K562 (cell line): ENCODE measurements around the gene ZNF318. TPM values are rescaled to one million over a fixed set of nuclear protein-coding genes. Genes with fewer than 3 reads are reported as not detected.

ENCODE experiments used
- ATF6 ChIP-seq: sonication (generic); formaldehyde crosslinking; IDR thresholded peaks from 2 replicates; pipeline ENCODE4 v1.4.0; 2020; ENCODE audit warnings: mild to moderate bottlenecking, missing genetic modification reagents
- CEBPG ChIP-seq, 3 experiments: fragments of 200-800 bp in 1 of 3; sonication (Bioruptor generic) in 1 of 3; sonication (generic) in 1 of 3; formaldehyde crosslinking in 1 of 3; IDR thresholded peaks in 2 of 3; conservative IDR thresholded peaks in 1 of 3; 2 replicates each; pipeline versions ENCODE4 v1.6.1 to v1.8.0; 2016 to 2022; ENCODE audit warnings: missing compliant biosample characterization in 2 of 3, missing genetic modification characterization in 2 of 3, mild to moderate bottlenecking in 1 of 3, missing genetic modification reagents in 1 of 3
- DEAF1 ChIP-seq: fragments of 450-650 bp; formaldehyde crosslinking; IDR thresholded peaks from 2 replicates; pipeline ENCODE4 v1.4.0; 2020; ENCODE audit warnings: mild to moderate bottlenecking, moderate library complexity
- E4F1 ChIP-seq: fragments of 250-450 bp; sonication (Bioruptor Pico); IDR thresholded peaks from 2 replicates; pipeline ENCODE4 v1.5.0; 2021; ENCODE audit warnings: mild to moderate bottlenecking, borderline replicate concordance
- FOXK2 ChIP-seq, 2 experiments: fragments of 450-650 bp; IDR thresholded peaks in 1 of 2; conservative IDR thresholded peaks in 1 of 2; 2 replicates each; pipeline ENCODE4 v1.6.1; 2016; ENCODE audit warnings: low read depth in 2 of 2, mild to moderate bottlenecking in 1 of 2
- GABPA ChIP-seq: fragments of 200-800 bp; sonication (Bioruptor generic); conservative IDR thresholded peaks from 2 replicates; pipeline ENCODE4 v1.6.1; 2016; ENCODE audit warnings: low read depth, missing genetic modification characterization, missing compliant biosample characterization
- LEF1 ChIP-seq: fragments of 450-650 bp; IDR thresholded peaks from 2 replicates; pipeline ENCODE4 v1.6.1; 2016; ENCODE audit warnings: mild to moderate bottlenecking
- MAZ ChIP-seq, 2 experiments: fragments of 450-650 bp in 1 of 2; sonication (generic) in 1 of 2; formaldehyde crosslinking; IDR thresholded peaks in 1 of 2; conservative IDR thresholded peaks in 1 of 2; 2 replicates each; pipeline versions ENCODE4 v1.4.0 to v1.5.0; 2020; ENCODE audit warnings: mild to moderate bottlenecking in 1 of 2, missing genetic modification reagents in 1 of 2
- POLR2AphosphoS5 ChIP-seq: IDR thresholded peaks from 2 replicates; pipeline ENCODE4 v1.6.1; 2011; ENCODE audit warnings: mild to moderate bottlenecking, low read depth, low read length, moderate library complexity; ENCODE audit not compliant: control insufficient read depth, insufficient read depth
- SETDB1 ChIP-seq: IDR thresholded peaks from one replicate; pipeline ENCODE4 v1.6.1; 2012; ENCODE audit warnings: low read length, control low read depth, inconsistent platforms
- SIN3A ChIP-seq, 2 experiments: fragments of 150-350 bp in 1 of 2; IDR thresholded peaks; 2 replicates each; pipeline ENCODE4 v1.6.1; 2011 to 2016; ENCODE audit warnings: borderline replicate concordance in 2 of 2, low read depth in 2 of 2, low read length in 2 of 2, mild to moderate bottlenecking in 2 of 2, moderate library complexity in 2 of 2; ENCODE audit not compliant: control insufficient read depth in 1 of 2
- SRF ChIP-seq, 2 experiments: fragments of 250-450, 450-650 bp in 1 of 2; sonication (Bioruptor Pico) in 1 of 2; sonication (generic) in 1 of 2; formaldehyde crosslinking; IDR thresholded peaks; 2 replicates each; pipeline versions ENCODE4 v1.5.0 to v1.5.1; 2020 to 2022; ENCODE audit warnings: mild to moderate bottlenecking in 1 of 2, missing genetic modification reagents in 1 of 2
- TEAD1 ChIP-seq, 2 experiments: fragments of 450-650 bp in 1 of 2; sonication (generic) in 1 of 2; formaldehyde crosslinking; IDR thresholded peaks; 2 replicates each; pipeline versions ENCODE4 v1.4.0 to v1.8.0; 2020 to 2022; ENCODE audit warnings: mild to moderate bottlenecking in 2 of 2, missing genetic modification reagents in 1 of 2
- UBTF ChIP-seq, 2 experiments: IDR thresholded peaks; 2 replicates each; pipeline ENCODE4 v1.6.1; 2012; ENCODE audit warnings: improper control_type of control experiment in 2 of 2, low read depth in 2 of 2, low read length in 2 of 2, borderline replicate concordance in 1 of 2
- polyA plus RNA-seq, 8 experiments: library from polyadenylated mRNA; depleted of rRNA in 4 of 8; stranded (reverse) in 5 of 8; unstranded in 3 of 8; fragments of >200 nt; fragmentation: Nextera tagmentation in 2 of 8; fragmentation: Illumina TruSeq in 1 of 8; extraction: Ambion mirVana in 2 of 8; extraction: Trizol in 1 of 8; gene quantifications; 2 replicates each; pipeline versions ENCODE4 v1.2.1 to v1.2.3, GENCODE V29; 2011 to 2014; ENCODE audit warnings: inconsistent platforms in 1 of 8, missing spikeins in 1 of 8
- total RNA-seq, 7 experiments: library from RNA; depleted of rRNA in 6 of 7; stranded (reverse); fragments of >200 nt in 6 of 7; fragmentation: Illumina TruSeq in 2 of 7; extraction: Trizol in 2 of 7; gene quantifications; 2 replicates each; pipeline versions ENCODE4 v1.2.1 to v1.2.3, GENCODE V29; 2011 to 2021; ENCODE audit warnings: low replicate concordance in 1 of 7

Gene ZNF318
- total and polyA plus RNA-seq, 9 of the 15 experiments (the other 6 are each of a cell fraction or from before 2014, with no cell fraction given), result 3.2 to 19.0 (median 9.2) TPM

- TF ChIP-seq UBTF (IDR thresholded peaks at IDR 0.05; ENCODE audit: borderline replicate concordance in 1 of 2, low read depth in 2 of 2, low read length in 2 of 2) (peak; percentile 60 to 94; a peak in 3 of 4 replicates), POLR2AphosphoS5 (peak; percentile 55), LEF1 (no peak), FOXK2 (conservative IDR thresholded peaks at IDR 0.05 in 1 of 2, IDR thresholded peaks at IDR 0.05 in 1 of 2; ENCODE audit: low read depth in 2 of 2) (0 out of 4 replicates have a peak, but pooled peaks of 1 of the 2 experiments have one; percentile 54), TEAD1 (CRISPR knock-in tag; IDR thresholded peaks at IDR 0.05) (no peak), DEAF1 (CRISPR knock-in tag) (no peak), MAZ (CRISPR knock-in tag; conservative IDR thresholded peaks at IDR 0.05 in 1 of 2, IDR thresholded peaks at IDR 0.05 in 1 of 2) (peak; percentile 98 to 99), ATF6 (CRISPR knock-in tag) (no peak), GABPA (tag) (peak; percentile 78), SIN3A (IDR thresholded peaks at IDR 0.05; ENCODE audit: borderline replicate concordance in 2 of 2, control insufficient read depth in 1 of 2, low read depth in 2 of 2, low read length in 2 of 2) (peak in 1 of 2 experiments; percentile 58; a peak in 2 of 4 replicates), SRF (CRISPR knock-in tag; IDR thresholded peaks at IDR 0.05) (peak in 1 of 2 experiments; percentile 67; a peak in 2 of 4 replicates), E4F1 (CRISPR knock-in tag) (no peak), CEBPG (CRISPR knock-in tag; IDR thresholded peaks at IDR 0.05) (no peak), CEBPG (tag; conservative IDR thresholded peaks at IDR 0.05 in 1 of 2, IDR thresholded peaks at IDR 0.05 in 1 of 2) (no peak), SETDB1 (peak; percentile 67)
Measured at GRCh38 chr6:43369174-43370002, at the start of gene ZNF318 (continued).
